H1 (cell line): ENCODE measurements around the gene TECTB. TPM values are rescaled to one million over a fixed set of nuclear protein-coding genes. Genes with fewer than 3 reads are reported as not detected.

ENCODE experiments used
- ATF2 ChIP-seq: IDR thresholded peaks from 2 replicates; pipeline ENCODE4 v1.6.1; 2012; ENCODE audit warnings: low read length, inconsistent platforms
- BRCA1 ChIP-seq: IDR thresholded peaks from 2 replicates; pipeline ENCODE4 v1.6.1; 2012; ENCODE audit warnings: low read depth, low read length, improper control_type of control experiment
- CBX8 ChIP-seq: fragments of 300-800, 300-1000 bp; sonication (generic); IDR thresholded peaks from 2 replicates; pipeline ENCODE4 v1.7.1; 2016; ENCODE audit warnings: low read depth, low read length, borderline replicate concordance
- polyA plus RNA-seq, 7 experiments: library from polyadenylated mRNA; depleted of rRNA in 3 of 7; stranded (reverse) in 5 of 7; unstranded in 2 of 7; fragments of >200 nt in 5 of 7; fragments of 200-250 nt in 2 of 7; gene quantifications; 1 replicate in 5 of 7; 2 replicates in 1 of 7; 4 replicates in 1 of 7; pipeline versions ENCODE4 v1.2.1 to v1.2.3, GENCODE V29; 2011 to 2013; ENCODE audit warnings: missing spikeins in 2 of 7, mixed read lengths in 2 of 7
- total RNA-seq: library from RNA; stranded (reverse); fragmentation: NEBNext Ultra II Directional; extraction: Animal tissue kit (Norgen Biotek cat#: 25700); gene quantifications from 2 replicates; pipeline ENCODE4 v1.2.1, GENCODE V29; 2021
- TF ChIP-seq, protein P1 (sequence below): fragments of 300-600 bp; sonication (generic); IDR thresholded peaks from 2 replicates; pipeline ENCODE4 v1.7.1; 2012; ENCODE audit warnings: low read length, moderate library complexity, mild to moderate bottlenecking, inconsistent platforms; ENCODE audit not compliant: insufficient replicate concordance

TECTB gene
- total and polyA plus RNA-seq, 2 of the 8 experiments (the other 6 are each of a cell fraction or from before 2014, with no cell fraction given): not detected

- TF ChIP-seq ATF2 (no peak), CBX8 (no peak), BRCA1 (no peak)
- TF ChIP-seq, protein P1, sequence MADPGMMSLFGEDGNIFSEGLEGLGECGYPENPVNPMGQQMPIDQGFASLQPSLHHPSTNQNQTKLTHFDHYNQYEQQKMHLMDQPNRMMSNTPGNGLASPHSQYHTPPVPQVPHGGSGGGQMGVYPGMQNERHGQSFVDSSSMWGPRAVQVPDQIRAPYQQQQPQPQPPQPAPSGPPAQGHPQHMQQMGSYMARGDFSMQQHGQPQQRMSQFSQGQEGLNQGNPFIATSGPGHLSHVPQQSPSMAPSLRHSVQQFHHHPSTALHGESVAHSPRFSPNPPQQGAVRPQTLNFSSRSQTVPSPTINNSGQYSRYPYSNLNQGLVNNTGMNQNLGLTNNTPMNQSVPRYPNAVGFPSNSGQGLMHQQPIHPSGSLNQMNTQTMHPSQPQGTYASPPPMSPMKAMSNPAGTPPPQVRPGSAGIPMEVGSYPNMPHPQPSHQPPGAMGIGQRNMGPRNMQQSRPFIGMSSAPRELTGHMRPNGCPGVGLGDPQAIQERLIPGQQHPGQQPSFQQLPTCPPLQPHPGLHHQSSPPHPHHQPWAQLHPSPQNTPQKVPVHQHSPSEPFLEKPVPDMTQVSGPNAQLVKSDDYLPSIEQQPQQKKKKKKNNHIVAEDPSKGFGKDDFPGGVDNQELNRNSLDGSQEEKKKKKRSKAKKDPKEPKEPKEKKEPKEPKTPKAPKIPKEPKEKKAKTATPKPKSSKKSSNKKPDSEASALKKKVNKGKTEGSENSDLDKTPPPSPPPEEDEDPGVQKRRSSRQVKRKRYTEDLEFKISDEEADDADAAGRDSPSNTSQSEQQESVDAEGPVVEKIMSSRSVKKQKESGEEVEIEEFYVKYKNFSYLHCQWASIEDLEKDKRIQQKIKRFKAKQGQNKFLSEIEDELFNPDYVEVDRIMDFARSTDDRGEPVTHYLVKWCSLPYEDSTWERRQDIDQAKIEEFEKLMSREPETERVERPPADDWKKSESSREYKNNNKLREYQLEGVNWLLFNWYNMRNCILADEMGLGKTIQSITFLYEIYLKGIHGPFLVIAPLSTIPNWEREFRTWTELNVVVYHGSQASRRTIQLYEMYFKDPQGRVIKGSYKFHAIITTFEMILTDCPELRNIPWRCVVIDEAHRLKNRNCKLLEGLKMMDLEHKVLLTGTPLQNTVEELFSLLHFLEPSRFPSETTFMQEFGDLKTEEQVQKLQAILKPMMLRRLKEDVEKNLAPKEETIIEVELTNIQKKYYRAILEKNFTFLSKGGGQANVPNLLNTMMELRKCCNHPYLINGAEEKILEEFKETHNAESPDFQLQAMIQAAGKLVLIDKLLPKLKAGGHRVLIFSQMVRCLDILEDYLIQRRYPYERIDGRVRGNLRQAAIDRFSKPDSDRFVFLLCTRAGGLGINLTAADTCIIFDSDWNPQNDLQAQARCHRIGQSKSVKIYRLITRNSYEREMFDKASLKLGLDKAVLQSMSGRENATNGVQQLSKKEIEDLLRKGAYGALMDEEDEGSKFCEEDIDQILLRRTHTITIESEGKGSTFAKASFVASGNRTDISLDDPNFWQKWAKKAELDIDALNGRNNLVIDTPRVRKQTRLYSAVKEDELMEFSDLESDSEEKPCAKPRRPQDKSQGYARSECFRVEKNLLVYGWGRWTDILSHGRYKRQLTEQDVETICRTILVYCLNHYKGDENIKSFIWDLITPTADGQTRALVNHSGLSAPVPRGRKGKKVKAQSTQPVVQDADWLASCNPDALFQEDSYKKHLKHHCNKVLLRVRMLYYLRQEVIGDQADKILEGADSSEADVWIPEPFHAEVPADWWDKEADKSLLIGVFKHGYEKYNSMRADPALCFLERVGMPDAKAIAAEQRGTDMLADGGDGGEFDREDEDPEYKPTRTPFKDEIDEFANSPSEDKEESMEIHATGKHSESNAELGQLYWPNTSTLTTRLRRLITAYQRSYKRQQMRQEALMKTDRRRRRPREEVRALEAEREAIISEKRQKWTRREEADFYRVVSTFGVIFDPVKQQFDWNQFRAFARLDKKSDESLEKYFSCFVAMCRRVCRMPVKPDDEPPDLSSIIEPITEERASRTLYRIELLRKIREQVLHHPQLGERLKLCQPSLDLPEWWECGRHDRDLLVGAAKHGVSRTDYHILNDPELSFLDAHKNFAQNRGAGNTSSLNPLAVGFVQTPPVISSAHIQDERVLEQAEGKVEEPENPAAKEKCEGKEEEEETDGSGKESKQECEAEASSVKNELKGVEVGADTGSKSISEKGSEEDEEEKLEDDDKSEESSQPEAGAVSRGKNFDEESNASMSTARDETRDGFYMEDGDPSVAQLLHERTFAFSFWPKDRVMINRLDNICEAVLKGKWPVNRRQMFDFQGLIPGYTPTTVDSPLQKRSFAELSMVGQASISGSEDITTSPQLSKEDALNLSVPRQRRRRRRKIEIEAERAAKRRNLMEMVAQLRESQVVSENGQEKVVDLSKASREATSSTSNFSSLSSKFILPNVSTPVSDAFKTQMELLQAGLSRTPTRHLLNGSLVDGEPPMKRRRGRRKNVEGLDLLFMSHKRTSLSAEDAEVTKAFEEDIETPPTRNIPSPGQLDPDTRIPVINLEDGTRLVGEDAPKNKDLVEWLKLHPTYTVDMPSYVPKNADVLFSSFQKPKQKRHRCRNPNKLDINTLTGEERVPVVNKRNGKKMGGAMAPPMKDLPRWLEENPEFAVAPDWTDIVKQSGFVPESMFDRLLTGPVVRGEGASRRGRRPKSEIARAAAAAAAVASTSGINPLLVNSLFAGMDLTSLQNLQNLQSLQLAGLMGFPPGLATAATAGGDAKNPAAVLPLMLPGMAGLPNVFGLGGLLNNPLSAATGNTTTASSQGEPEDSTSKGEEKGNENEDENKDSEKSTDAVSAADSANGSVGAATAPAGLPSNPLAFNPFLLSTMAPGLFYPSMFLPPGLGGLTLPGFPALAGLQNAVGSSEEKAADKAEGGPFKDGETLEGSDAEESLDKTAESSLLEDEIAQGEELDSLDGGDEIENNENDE: no peak
Observed at GRCh38 chr10:112333452-112333851, 50.3 kb downstream of the TECTB start (continued).
